Subcutaneous abdominal adipose tissue (tissue), 5 donors: Measurements from ENCODE around the gene KCNK10.

ENCODE experiments used
- H3K27ac ChIP-seq: one replicate; pipeline ENCODE4 v1.7.0; 2013; ENCODE audit warnings: low read depth, mild to moderate bottlenecking, inconsistent platforms, low read length, moderate library complexity
- H3K27me3 ChIP-seq, 5 donors: one replicate each; pipeline ENCODE4 v1.7.0; 2013; ENCODE audit warnings: low read length in 5 of 5, inconsistent platforms in 1 of 5; ENCODE audit not compliant: control insufficient read depth in 5 of 5, insufficient read depth in 4 of 5
- H3K36me3 ChIP-seq, 5 donors: one replicate each; pipeline ENCODE4 v1.7.0; 2013; ENCODE audit warnings: low read length in 5 of 5; ENCODE audit not compliant: control insufficient read depth in 5 of 5, insufficient read depth in 5 of 5
- H3K4me1 ChIP-seq, 5 donors: one replicate each; pipeline ENCODE4 v1.7.0; 2013; ENCODE audit warnings: low read length in 5 of 5, mild to moderate bottlenecking in 3 of 5, moderate library complexity in 1 of 5; ENCODE audit not compliant: control insufficient read depth in 5 of 5, insufficient read depth in 5 of 5
- H3K4me3 ChIP-seq, 5 donors: one replicate each; pipeline ENCODE4 v1.7.0; 2013; ENCODE audit warnings: low read length in 5 of 5, low read depth in 1 of 5
- H3K9ac ChIP-seq, 5 donors: one replicate each; pipeline ENCODE4 v1.7.0; 2013; ENCODE audit warnings: low read length in 5 of 5, mild to moderate bottlenecking in 4 of 5, moderate library complexity in 3 of 5
- H3K9me3 ChIP-seq, 5 donors: one replicate each; pipeline ENCODE4 v1.7.0; 2013; ENCODE audit warnings: low read length in 5 of 5; ENCODE audit not compliant: control insufficient read depth in 5 of 5
- donor health status: healthy.
- donor health status: healthy.
- donor health status: healthy.
- donor health status: healthy.
- donor health status: healthy.

KCNK10 gene

GRCh38 chr14:88140874-88141273 is 182.2 kb downstream of the KCNK10 start:
- H3K4me3 ChIP-seq = no peak overlapping the region
- no peaks in the 10 kb centered on the region for H3K9me3 ChIP-seq
- H3K27me3 ChIP-seq = no peaks in the 10 kb centered on the region
- no peak overlapping the region for H3K9ac ChIP-seq
- no peaks in the 10 kb centered on the region for H3K36me3 ChIP-seq
- no peak overlapping the region for H3K27ac ChIP-seq
- H3K4me1 ChIP-seq = peaks cover 0 to 4% (median 0%) of the 10 kb centered on the region in 5 donors

GRCh38 chr14:88137327-88137726 is 185.7 kb downstream of the KCNK10 start:
- Histone ChIP-seq H3K9ac (no peak overlapping the region), H3K36me3 (no peaks in the 10 kb centered on the region), H3K27me3 (no peaks in the 10 kb centered on the region)

More at GRCh38 chr14:88137327-88137726, 185.7 kb downstream of the KCNK10 start:
- no peak overlapping the region for H3K27ac ChIP-seq
- peaks cover 0 to 4% (median 0%) of the 10 kb centered on the region in 5 donors for H3K4me1 ChIP-seq
- H3K9me3 ChIP-seq = peaks cover 0 to 6% (median 0%) of the 10 kb centered on the region in 5 donors
- H3K4me3 ChIP-seq = no peak overlapping the region
